HFF-Myc (cell line): Measurements from ENCODE around the gene TH.
A peak's percentile ranks its signal among the peaks of the same experiment; 100 is the strongest.

Experiments used
- DNase-seq: peaks from one replicate; pipeline ENCODE4 v3.0.0-alpha.2; 2011; ENCODE audit warnings: low read depth; ENCODE audit errors: extremely low read depth
- H3K4me3 ChIP-seq: replicated peaks from 2 replicates; pipeline ENCODE4 v1.5.1; 2011; ENCODE audit warnings: low read depth, mild to moderate bottlenecking, control low read depth, low read length
- TF ChIP-seq, protein P1 (sequence below): IDR thresholded peaks from 2 replicates; pipeline ENCODE4 v1.5.1; 2012; ENCODE audit warnings: mild to moderate bottlenecking, low read depth, low read length, control low read depth; ENCODE audit errors: missing control alignments

The TH gene

GRCh38 chr11:2187280-2187707, 15.7 kb upstream of the TH start:
- TF ChIP-seq, protein P1, sequence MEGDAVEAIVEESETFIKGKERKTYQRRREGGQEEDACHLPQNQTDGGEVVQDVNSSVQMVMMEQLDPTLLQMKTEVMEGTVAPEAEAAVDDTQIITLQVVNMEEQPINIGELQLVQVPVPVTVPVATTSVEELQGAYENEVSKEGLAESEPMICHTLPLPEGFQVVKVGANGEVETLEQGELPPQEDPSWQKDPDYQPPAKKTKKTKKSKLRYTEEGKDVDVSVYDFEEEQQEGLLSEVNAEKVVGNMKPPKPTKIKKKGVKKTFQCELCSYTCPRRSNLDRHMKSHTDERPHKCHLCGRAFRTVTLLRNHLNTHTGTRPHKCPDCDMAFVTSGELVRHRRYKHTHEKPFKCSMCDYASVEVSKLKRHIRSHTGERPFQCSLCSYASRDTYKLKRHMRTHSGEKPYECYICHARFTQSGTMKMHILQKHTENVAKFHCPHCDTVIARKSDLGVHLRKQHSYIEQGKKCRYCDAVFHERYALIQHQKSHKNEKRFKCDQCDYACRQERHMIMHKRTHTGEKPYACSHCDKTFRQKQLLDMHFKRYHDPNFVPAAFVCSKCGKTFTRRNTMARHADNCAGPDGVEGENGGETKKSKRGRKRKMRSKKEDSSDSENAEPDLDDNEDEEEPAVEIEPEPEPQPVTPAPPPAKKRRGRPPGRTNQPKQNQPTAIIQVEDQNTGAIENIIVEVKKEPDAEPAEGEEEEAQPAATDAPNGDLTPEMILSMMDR, result no peak

GRCh38 chr11:2186669-2187279, 15.2 kb upstream of the TH start:
- TF ChIP-seq, protein P1, result peak; percentile 32
- DNase-seq, result no peak
- no peak overlapping the region for H3K4me3 ChIP-seq

More at GRCh38 chr11:2187280-2187707, 15.7 kb upstream of the TH start:
- DNase-seq, result no peak
- no peak overlapping the region for H3K4me3 ChIP-seq

DNA sequence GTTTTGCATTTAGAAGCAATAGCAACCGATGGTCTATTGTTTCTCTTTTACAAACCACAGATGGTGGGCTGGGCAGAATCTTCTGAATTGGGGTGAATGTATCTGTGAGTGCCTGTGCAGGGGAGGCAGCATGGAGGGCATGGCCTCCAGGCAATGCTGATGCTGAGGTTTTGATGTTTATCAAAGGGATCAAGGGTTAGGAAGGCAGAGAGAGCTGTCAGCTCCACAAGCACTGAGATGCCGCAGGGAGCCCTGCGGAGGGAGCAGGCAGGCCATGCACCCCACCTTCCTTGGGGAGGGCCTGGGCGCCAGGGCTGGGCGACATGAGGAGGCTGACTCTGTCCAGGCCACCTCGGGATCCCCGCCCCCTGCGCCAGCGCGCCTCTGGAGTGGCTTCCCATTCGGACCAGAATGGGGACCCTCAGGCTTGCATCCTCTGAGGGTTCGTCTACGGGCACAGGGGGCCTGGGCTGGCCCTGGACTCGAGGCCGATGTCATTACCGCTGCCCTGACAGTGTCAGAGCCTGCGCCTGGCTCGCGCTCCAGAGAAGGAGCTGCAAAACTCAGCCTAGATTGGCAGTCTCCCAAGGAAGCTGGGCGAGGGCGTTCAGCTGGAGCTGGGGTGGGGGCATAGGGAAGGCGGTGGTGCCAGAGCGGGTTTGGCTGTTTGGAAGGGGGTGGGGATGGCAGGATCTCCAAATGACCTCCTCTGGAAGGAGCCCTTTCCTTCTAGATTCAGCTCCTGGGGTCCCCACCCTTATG, 13.9 kb upstream of the TH start:
- DNase-seq, result no peak
- TF ChIP-seq, protein P1, result no peak
- H3K4me3 ChIP-seq, result no peak overlapping the region

GRCh38 chr11:2182692-2183474, 11.3 kb upstream of the TH start:
- no peak for DNase-seq
- TF ChIP-seq, protein P1, result no peak
- no peak overlapping the region for H3K4me3 ChIP-seq

DNA sequence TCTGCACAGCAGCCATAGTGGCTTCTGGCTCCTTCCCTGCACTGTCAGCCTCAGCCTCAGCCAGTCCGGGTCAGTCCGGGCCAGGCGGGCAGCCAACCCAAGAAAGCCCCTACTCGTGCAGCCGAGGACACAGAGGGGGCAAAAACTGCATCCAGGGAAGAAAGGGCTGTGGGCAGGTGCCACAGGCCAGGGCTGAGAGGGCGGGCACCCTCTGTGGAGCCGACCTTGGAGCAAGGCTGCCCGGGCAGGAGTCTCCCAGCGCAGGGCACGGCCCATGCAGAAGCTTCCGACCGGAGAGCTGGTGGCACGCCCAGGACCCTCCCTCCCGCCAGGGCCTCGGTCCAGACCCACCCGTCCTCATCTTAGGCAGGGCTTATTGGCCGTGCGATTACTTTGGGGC, 10.5 kb upstream of the TH start:
- H3K4me3 ChIP-seq, result no peak overlapping the region
- TF ChIP-seq, protein P1, result no peak
- DNase-seq, result no peak

- H3K4me3 ChIP-seq, result no peak overlapping the region
- TF ChIP-seq, protein P1, result no peak
- DNase-seq, result no peak
Measured at GRCh38 chr11:2180789-2181370, 9.3 kb upstream of the TH start.
